SK-N-SH (cell line): ENCODE data around the gene KLF7.

Source experiments
- GABPA ChIP-seq: IDR thresholded peaks from 2 replicates; pipeline ENCODE4 v1.4.0; 2012; ENCODE audit warnings: low read depth, mild to moderate bottlenecking
- GATA2 ChIP-seq: sonication (generic); formaldehyde crosslinking; IDR thresholded peaks from 2 replicates; pipeline ENCODE4 v1.5.0; 2020; ENCODE audit warnings: mild to moderate bottlenecking, missing genetic modification reagents
- POLR2AphosphoS5 ChIP-seq: IDR thresholded peaks from 2 replicates; pipeline ENCODE4 v1.6.1; 2012; ENCODE audit warnings: low read depth, low read length
- TEAD4 ChIP-seq: IDR thresholded peaks from 2 replicates; pipeline ENCODE4 v1.4.0; 2012; ENCODE audit warnings: mild to moderate bottlenecking, borderline replicate concordance; ENCODE audit not compliant: insufficient read depth
- TF ChIP-seq, protein P1 (sequence below): fragments of 200-600 bp; sonication (generic); IDR thresholded peaks from 2 replicates; pipeline ENCODE4 v1.6.1; 2017; ENCODE audit warnings: antibody characterized with exemption, mild to moderate bottlenecking, moderate library complexity
- TF ChIP-seq, protein P2 (sequence below): IDR thresholded peaks from 2 replicates; pipeline ENCODE4; 2012

DNA sequence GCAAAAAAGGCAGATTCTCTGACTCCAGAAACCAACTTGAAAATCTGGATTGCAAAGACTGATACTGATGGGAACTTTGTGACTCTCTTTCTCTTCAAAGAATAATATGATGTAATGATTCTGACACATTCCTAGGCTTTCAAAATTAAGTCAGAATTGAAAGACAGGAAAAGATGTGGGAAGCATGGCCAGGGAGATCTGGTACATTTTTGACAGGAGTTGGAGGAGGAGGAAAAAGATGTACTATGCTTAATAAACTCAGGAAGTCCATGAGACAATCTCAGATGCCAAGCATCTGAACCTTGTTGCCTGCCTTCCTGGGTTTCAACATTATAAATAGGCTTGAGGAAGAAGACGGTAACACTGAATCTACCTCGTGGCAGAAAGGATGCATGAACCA, 34.2 kb downstream of the KLF7 start:
- TF ChIP-seq, protein P1, sequence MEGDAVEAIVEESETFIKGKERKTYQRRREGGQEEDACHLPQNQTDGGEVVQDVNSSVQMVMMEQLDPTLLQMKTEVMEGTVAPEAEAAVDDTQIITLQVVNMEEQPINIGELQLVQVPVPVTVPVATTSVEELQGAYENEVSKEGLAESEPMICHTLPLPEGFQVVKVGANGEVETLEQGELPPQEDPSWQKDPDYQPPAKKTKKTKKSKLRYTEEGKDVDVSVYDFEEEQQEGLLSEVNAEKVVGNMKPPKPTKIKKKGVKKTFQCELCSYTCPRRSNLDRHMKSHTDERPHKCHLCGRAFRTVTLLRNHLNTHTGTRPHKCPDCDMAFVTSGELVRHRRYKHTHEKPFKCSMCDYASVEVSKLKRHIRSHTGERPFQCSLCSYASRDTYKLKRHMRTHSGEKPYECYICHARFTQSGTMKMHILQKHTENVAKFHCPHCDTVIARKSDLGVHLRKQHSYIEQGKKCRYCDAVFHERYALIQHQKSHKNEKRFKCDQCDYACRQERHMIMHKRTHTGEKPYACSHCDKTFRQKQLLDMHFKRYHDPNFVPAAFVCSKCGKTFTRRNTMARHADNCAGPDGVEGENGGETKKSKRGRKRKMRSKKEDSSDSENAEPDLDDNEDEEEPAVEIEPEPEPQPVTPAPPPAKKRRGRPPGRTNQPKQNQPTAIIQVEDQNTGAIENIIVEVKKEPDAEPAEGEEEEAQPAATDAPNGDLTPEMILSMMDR = no peak
- TF ChIP-seq GATA2 (CRISPR knock-in tag) = no peak
- TF ChIP-seq POLR2AphosphoS5 = no peak
- TF ChIP-seq GABPA = no peak
- TF ChIP-seq TEAD4 = no peak
- TF ChIP-seq, protein P2, sequence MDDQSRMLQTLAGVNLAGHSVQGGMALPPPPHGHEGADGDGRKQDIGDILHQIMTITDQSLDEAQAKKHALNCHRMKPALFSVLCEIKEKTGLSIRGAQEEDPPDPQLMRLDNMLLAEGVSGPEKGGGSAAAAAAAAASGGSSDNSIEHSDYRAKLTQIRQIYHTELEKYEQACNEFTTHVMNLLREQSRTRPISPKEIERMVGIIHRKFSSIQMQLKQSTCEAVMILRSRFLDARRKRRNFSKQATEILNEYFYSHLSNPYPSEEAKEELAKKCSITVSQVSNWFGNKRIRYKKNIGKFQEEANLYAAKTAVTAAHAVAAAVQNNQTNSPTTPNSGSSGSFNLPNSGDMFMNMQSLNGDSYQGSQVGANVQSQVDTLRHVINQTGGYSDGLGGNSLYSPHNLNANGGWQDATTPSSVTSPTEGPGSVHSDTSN = no peak
